ENCODE data around the gene PHF20.
"Not testable (repeated sequence)": the region's sequence is repeated elsewhere in the genome, so short reads cannot be mapped to it uniquely, and the experiment has no call there.

The PHF20 gene

DNA sequence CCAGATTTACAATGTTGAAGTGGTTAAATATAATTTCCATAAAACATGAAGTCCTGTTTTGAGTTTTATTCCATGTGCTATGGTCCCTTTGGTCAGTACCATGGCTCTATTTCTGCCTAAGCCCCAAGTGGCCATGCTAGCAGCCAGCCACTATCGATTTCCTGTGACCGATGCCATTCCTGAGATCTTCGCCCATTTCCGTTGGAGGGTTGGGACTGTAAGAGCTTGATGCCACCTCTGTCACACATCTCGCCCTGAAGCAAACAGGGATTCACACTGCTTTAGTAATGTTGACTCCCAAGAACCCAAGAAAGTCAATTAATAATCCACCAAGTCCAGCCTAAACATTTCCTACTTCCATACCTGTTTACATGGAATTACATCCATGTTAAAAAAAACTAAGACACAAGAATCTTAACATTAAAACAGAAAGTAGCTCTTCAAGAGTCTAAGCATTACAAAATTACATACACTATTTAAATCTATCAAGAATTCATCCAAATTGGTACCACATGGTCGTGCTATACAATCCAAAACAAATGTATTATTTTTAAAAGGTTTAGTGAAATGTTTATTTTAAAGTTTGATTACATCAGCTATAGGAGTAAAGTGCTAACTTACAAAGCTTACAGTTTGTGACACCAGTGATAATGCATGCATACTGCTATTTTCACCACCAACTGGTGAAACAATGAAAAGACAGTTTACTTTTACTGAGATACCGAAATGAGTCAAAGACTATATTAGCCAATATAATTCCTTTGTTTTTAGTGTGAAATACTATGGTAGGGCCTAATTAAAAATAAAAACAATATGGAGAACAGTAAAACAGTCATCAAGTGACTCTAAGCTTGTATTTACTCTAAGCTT is 32.3 kb upstream of the PHF20 start:
- no peak for DNase-seq

DNA sequence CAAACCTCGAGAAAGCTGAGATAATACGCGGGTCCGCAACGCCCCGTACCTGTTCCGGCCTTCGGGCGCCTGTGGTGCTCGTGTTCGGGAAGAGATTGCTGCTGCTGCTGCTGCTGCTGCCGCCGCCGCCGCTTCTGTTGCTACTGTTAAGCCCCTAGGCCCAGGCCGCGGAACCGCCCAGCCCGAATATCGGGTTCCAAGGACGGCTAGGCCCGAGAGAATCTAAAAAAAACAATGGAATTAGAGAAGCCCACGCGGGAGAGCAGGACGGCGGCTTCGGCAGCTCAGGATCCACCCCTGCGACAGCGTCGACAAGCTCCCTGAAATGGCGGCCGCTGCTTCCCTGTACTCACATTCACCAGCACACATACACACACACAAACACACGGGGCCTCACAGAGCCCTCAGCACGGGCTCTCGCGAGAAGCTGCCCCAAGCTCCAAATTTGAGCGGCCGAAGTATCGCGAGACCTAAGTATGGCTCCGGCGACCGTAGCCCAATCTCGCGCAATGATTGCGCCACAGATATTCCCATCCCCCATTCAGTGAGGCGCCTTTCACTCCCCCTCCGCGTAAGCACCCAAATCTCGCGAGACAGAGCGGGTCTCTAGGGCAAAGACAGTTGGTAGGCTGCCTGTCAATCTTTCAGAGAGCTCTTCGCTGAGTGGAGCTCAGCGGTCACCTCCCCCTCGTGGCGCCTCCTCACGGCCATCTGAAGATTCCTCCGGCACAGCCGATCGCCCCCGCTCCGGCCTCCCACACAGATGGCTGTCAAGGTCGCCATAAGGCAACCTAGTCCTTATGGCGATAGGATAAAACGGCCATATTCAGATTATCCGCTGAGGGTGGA is 29.7 kb upstream of the PHF20 start, which contains the start of gene RBM39:
RBM39 (minus strand) TSS at position 369 of the 849 bp plus-strand sequence. CDS start 1,386 bp downstream, outside the sequence.
- peak; percentile 94 for DNase-seq

DNA sequence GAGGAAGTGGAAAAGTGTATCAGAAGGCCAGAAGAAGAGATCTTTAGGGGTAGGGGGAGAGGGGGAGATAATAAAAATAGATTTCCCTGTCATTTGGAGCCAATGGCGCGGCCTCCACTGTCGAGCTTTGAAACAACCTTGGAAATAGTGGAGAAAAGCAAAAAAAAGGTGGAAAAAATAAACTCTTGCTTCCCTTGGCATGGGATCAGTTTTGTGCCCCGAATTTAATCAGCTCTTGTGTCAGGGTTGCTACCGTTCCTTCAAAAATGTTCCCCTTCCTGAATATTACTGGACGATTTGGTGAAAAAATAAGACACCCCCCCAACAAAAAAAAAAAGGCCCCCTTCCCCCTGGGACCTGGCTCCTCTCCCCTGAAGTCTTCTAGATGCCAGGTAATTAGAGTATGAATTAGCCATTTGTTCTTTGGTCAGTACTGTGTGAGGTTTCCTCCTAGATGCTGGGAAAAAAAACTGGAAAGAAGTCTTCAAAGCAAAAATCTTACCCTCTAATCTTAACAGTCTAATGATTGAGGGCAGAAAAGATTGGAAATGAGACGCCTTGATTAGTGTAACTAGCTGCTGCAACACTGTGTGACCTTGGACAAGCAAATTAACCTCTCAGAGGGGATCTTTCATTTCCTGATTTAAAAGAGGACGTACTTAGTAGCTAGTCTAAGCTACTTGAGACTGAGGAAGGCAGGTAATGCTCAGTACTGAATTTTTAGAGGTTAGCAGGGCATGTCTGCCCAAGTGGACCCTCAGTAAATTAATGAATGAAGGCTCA is 28.9 kb upstream of the PHF20 start:
- DNase-seq: no peak

DNA sequence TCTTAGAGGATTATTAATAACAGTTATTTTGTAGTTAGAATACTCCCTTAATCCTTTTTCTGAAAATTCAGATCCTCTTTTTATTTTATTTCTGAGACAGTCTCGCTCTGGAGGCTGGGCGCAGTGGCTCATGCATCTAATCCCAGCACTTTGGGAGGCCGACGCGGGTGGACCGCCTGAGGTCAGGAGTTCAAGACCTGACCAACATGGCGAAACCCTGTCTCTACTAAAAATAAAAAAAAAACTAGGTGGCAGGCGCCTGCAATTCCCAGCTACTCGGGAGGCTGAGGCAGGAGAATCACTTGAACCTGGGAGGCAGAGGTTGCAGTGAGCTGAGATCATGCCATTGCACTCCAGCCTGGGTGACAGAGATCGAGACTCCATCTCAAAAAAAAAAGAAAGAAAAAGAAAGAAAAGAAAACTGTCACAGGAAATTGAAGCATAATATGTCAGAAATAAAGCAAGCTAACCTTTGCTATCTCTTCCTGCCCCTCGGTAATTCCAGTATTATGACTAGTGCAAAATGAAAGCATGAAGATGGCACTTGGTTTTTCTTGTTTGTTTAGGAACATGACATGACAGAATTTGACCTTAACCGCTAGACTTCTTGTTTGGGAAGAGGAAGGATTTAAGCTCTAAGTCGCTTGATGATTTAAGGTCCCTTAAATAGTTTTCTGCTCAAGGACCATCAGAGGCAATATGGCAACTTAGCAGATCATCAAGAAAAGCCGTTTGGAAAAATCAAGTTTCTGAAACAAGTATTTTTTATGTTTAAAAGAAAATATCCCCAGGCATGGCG is 27.9 kb upstream of the PHF20 start:
- DNase-seq: no peak

DNA sequence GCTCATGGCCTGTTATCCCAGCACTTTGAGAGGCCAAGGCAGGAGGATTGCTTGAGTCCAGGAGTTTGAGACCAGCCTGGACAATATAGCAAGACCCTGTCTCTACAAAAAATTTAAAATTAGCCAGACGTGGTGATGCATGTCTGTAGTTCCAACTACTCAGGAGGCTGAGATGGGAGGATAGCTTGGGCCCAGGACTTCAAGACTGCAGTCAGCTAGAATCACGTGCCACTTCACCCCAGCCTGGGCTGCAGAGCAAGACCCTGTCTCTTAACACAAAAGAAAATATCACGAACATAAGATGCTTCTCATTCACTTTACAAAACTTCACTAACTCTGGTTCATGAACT is 27.3 kb upstream of the PHF20 start:
- not testable (repeated sequence) for DNase-seq

DNA sequence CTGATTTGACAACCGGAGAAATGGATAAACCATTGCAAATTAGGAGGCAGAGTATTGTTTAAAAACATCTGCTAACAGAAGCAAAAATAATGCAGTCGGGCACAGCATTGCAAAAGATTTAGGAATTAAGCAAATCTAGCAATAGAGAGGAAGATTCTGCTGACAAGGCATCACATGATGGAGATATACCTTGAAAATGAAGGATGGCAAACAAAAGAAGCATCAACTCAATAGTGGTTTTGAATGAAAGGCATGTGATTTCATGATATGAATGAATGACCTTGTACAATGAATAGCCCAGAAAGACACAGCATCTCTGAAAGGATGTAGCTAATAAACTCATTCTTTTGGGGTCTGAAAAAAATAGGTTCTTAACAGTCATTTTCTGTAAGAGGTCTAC is 21.2 kb upstream of the PHF20 start:
- no peak for DNase-seq

DNA sequence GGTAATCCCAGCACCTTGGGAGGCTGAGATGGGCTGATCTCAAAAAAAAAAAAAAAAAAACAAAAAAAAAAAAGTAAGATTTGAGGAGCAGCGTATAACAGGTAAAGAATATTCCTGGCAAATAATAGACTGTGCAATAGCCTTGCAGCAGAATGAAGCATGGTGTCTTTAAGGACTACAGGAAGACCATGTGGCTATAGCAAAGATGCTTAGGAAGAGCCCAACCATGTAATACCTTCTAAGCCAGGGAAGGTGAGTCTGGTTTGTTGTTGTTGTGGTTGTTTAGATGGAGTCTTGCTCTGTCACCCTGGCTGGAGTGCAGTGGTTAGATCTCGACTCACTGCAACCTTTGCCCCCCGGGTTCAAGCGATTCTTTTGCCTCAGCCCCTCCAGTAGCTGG is 15.4 kb upstream of the PHF20 start:
- no peak for DNase-seq

DNA sequence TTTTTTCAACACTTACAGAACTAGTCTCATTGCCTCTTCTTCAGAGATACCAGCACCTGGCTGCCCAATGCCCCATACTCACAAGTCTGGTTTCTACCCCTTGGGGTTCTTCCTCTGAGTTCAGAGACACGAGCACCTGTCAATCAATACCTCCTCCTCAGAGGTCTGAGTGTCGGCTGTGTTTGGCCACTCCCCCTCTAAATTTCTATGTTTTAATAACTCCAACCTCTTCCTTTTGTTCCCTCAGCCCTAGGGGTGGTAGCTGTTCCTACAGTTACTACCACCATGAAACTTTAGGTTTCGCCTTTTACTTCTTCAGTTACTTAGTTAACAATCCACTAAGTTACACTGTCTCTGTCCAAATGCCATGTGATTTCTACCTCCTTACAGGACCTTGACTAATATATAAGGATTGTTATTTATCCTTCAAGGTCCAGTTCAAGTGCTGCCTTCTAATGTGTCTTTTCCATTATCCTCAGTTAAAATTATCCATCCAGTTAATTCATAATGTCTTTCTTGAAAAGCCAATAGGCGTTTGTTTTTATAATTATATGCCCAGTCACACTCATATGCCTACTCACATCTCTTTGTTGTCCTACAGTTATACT is 14.6 kb upstream of the PHF20 start:
- DNase-seq: no peak

DNA sequence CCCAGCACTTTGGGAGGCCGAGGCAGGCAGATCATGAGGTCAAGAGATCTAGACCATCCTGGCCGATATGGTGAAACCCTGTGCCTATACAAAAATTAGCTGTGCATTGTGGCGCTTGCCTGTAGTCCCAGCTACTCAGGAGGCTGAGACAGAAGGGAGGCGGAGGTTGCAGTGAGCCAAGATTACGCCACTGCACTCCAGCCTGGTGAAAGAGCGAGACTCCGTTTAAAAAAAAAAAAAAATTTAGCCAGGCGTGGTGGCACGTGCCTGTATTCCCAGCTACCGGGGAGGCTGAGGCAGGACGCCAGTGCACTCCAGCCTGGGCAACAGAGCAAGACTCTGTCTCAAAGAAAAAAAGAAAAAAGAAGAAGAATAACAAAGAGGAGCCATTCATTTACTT is 10.3 kb upstream of the PHF20 start:
- not testable (repeated sequence) for DNase-seq

DNA sequence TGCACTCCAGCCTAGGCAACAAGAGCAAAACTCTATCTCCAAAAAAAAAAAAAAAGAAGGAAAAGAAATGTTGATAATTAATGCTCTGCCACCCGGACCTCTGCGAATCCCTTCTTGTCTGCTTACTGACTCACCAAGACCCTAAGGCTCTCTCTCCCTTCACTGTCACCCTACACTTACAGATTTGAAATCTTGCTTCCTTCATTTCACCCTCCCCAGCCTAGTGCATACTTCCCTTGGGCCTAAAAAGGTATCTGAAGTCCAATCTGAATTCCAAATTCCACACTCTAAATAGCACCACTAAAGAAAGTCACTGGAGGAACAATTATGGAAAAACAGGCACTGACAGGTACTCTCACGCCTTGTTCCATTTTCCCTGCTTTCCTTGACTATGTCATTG is 9.4 kb upstream of the PHF20 start:
- DNase-seq: no peak

DNA sequence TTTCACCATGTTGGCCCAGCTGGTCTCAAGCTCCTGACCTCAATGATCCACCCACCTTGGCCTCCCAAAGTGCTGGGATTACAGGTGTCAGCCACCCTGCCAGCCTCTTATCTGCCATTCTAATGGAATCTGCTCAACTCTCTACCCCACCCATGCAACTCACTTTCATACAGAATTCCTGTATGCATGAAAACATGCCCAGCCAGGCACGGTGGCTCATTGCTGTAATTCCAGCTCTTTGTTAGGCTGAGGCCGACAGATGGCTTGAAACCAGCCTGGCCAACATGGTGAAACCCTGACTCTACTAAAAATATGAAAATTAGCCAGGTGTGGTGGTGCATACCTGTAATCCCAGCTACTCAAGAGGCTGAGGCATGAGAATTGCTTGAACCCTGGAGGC is 6.9 kb upstream of the PHF20 start:
- not testable (repeated sequence) for DNase-seq

DNA sequence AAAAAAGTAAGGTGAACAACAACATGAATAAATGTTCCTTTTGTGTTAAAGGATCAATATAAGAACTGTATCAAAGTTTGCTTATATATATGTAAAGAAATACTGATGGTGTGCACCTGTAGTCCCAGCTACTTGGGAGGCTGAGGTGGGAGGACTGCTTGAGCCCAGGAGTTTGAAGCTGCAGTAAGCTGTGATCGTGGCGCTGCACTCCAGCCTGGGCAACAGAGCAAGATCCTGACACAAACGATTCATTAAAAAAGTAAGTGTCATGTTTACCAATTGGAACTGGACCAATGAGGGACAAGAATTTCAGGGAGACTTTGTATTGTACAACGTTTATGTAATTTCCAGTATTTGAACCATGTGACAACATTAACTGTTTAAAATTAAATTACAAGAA is 5.0 kb upstream of the PHF20 start:
- DNase-seq: no peak

DNA sequence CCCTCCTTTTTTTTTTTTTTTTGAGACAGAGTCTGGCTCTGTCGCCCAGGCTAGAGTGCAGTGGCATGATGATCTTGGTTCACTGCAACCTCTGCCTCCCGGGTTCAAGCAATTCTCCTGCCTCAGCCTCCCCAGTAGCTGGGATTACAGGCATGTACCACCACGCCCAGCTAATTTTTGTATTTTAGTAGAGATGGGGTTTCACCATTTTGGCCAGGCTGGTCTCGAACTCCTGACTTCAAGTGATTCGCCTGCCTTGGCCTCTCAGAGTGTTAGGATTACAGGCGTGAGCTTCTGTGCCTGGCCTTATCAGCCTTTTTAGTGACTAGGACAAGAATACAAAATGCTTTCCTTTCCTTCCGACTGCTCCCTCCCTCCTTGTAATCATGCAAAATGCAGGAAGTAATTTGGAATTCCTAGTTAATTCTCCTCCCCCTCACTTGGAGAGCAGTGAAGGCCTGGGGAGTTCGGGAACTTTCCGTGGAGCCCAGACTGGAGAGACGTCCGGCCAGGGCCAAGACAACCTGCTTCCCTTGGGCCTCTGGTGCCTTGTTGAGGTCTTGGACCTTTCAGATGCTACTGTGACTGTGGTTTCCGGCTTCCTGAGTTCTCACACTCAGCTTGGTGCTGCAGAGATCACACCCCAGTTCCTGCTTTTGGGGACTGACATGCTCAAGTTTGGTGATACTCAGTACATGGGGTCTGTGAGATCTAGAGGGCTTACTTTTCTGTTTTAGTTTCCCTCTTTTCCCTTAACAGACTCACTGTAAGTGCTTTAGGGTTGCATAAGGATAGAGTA is 3.9 kb upstream of the PHF20 start:
- DNase-seq: no peak

DNA sequence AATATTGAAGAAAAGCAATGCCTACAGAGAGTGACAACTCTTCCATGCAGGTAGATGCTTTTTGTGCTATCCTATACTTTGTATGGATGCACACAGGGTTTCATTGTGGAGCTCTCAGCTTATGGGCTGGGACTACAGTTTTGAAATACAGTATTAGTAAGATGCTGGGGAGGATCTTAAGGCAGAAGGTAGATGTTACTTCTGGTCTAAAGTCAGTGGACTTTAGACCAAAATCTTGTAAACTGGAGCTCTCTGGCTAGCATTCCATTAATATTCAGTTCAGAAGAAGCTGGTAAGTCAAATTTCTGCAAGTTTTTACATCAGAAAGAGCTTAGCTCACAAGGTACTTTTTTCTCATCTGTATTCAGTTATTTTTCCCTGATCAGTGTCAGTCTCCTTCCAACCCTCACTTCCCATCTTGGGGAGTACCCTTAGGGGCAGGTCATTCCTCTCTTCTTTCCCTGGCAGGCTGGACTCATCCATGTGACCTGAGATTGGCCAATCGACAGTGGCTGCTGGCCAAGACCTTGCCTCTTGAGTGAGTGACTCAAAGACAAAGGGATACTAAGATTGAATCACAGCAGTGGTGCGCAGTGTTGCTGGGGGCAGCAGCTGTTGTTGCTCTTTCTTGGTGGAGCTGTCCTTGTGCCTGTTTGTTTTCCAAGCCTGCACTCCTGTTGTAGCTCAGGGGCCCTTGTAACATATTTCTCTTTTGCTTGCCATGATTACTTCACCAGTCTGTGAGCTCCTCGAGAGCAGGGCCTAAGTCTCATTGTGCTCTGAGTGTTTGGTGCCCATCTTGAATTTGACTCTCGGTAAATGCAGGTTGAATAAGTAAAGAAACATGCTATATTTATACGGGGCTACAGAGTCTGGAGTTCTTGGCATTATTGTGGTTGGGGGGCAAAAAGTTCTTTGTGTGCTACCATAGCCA is 2.8 kb upstream of the PHF20 start:
- DNase-seq: no peak

DNA sequence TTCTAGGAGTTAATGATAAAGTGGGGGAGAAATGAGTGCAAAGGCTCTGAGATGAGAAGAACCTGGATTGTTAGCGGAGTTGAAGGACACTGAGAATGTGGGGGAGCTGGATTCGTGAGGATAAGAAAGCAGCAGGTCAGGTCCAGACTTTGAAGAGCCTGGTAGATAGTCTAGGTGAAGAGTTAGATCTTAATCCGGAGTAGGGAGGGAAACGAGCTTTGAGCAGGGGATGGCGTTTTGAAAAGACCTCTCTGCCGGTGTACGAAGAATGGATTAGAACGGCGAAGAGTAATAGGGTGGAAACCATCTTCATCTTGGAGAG is 487 bp upstream of the PHF20 start:
- DNase-seq: no peak

DNA sequence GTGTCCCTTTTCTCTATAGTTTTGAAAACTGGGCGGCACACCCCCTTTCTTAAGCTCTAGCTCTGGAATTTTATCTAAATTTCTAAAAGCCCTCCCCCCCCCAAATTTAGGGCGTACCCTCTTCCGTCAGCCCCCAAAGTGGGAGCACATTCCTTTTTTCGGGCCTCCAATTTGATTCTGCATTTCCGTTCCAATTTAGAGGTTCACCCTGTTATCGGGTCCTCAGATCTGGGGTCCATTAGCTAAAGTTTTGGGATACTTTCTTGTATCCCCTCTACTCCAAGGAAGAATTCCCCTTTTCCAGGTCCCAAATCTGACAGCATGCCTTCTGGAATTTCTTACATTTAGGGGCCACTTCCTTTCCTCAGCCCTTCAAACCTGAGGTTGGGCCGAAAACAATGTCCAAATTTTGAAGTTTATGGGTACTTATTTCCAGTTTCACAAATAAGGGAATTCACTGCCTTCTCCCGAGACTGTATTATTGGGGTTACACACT is 796 bp downstream of the PHF20 start:
- no peak for DNase-seq

DNA sequence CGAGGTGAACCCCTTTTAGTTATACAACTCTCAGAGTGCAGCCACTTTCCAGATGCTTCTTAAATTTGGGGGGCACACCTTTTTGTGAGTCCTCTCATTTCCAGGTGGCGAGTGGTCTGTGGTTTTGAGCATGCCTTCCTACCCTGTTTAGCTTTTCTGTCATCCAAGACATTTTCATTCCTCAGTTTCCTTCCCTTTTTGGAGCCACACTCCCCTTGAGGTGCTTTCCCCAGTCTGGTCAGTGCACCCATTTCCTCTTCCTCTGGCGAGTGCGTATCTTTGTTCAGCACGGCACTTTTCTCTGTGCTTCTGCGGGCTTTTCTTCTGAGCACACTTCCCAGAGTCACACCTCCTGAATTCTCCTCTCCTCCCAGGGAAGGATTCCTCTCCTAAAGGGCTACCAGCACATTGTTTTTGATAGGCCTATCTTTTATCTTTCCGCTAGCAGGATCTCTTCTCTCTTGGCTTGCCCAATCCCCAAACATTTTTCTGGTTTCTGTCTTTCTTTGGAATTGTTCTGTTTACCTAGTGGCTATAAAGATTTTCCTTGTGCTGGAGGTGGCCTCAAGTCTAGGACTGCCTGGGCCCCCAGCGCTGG is 1.4 kb downstream of the PHF20 start:
- DNase-seq: no peak

DNA sequence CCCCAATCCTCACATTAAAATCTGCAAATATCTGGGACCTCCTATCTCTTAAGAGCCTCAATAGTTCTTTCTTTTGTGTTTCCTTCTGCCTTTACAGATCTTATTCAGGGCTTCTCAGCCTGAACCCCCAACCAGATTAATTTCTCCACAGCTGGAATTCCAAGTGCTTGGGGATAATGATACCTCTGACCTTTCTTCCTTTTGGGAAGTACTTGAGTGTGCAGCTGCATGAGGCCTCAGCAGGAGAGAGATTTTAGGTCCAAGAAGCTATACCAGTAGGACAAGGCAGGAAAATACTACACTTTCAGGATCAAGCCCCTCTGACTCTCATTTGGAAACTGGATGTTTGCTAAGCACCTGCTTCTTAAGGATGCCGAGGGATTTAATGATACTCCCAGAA is 2.6 kb downstream of the PHF20 start:
- no peak for DNase-seq

DNA sequence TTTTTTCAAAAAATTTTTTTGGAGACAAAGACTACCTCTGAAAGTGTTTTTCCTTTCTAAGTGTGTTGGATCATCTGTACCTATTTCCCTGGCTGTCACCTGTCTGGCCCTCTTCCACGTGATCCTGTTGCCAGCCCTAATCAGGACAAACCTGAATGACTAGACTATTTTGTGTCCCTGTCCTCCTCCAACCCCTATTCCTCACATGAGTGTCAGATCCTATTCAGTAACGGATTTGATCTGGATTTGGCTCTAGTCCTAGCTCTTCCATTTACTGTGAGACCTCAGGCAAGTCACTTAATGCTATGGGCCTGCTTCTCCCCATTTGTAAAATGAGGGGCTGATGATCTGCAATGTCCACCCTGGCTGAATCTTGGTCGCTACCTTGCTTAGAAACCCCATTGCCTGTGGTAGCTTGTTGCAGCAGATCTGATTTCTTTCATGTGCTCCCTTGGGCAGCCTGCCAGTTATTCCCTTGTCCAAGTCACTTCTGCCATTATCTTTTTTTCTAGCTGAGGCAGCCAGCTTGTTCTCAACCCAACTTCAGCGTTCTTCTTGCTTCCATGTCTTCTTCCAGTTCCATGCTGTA is 4.8 kb downstream of the PHF20 start:
- no peak for DNase-seq

Data from cortex of kidney (tissue), 1 donor.